ENCODE measurements around the gene ENPP7.

Gene ENPP7

DNA sequence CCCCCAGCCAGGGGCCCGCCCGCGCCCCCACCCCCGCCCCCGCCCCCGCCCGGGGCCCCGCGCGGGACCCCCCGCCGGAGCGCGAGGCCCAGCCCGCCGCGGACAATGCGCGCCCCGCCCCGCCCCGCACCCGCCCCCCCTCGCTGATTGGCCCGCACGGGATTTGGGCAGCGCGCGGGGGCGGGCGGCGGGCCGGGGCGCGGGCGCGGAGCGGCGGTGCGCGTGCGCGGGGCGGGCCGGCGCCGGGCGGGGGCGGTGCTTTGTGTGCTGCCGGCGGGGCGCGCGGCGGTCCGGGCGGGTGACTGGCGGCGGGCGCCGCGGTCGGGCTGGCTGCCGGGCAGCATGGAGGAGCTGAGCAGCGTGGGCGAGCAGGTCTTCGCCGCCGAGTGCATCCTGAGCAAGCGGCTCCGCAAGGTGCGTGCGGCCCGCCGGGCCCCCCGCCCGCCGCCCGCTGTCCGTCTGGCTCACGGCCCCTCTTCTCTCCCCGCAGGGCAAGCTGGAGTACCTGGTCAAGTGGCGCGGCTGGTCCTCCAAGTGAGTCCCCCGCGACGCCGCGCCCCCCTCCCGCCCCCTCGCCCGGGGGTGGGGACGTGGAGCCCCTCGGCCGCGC is 47.3 kb downstream of the ENPP7 start, which contains the start of gene CBX2:
TSS of gene CBX2 (plus strand) at position 255 of the 610 bp plus-strand sequence. CDS start at position 343, 88 bp downstream.
- DNase-seq = peak; percentile 80

GRCh38 chr17:79778504-79779083 is 47.9 kb downstream of the ENPP7 start:
- DNase-seq = no peak

GRCh38 chr17:79779084-79779529 is 48.4 kb downstream of the ENPP7 start:
- no peak for DNase-seq

DNA sequence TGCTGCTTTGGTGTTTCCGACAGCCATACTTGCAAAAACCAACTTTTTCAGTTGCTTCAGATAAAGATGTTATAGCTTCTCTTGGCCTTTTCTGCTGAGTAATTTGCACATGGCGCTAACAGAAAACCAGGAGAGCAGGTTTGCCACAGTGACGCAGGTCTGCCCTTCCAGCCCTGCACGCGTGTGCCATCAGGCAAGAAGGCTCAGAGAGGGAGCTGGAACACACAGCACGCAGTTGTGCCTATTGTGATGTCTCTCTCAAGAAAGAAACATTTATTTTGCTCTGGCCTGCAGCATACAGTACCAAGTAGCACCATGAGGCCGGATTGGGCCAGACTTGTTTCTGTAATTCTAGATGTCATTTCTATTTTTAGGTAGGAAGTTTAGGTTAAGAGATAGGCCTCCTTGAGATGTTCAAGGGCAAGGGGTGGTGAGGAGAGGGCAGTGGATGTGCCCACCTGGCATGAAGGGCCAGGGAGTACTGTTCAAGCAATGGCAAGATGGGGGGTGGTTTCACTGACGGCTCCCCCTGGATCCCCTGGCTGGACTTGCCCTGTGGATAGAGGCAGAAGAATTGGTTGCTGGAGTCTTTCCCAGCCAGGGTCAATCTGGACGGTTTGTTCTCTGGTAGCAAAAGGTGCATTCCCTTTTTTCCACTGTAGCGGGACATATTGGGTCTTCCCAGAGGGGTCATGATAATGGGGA is 49.1 kb downstream of the ENPP7 start:
- no peak for DNase-seq

DNA sequence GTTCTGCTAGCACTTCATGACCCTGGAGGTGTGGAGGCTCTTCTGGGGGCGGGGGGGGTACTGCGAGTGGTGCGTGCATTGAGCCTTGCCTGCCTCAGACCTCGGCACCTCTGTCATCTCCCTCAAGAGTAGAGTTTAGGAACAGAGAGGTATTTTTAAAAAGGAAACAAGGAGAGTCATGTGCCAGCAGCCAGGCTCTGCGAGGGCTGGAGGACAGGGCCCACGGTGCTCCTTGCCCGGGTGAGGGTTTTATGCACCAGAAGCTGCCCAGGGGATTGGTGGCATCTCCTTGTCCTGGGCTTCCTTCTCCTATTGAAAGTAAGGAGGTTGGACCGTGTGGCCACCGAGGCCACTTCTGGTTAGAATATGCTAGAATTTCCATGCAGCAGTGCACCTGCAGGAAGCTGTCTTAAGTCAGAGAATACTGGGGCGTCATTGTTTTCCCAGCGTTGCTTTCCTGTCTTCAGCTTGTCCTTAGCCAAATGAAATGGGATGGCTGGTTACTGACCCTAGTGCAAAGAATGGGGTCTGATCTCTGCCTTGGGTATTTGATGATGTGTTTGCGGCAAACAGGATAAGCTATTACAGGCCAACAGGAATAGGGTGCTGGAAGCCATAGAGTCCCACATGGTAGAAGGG is 50.4 kb downstream of the ENPP7 start:
- DNase-seq = no peak

DNA sequence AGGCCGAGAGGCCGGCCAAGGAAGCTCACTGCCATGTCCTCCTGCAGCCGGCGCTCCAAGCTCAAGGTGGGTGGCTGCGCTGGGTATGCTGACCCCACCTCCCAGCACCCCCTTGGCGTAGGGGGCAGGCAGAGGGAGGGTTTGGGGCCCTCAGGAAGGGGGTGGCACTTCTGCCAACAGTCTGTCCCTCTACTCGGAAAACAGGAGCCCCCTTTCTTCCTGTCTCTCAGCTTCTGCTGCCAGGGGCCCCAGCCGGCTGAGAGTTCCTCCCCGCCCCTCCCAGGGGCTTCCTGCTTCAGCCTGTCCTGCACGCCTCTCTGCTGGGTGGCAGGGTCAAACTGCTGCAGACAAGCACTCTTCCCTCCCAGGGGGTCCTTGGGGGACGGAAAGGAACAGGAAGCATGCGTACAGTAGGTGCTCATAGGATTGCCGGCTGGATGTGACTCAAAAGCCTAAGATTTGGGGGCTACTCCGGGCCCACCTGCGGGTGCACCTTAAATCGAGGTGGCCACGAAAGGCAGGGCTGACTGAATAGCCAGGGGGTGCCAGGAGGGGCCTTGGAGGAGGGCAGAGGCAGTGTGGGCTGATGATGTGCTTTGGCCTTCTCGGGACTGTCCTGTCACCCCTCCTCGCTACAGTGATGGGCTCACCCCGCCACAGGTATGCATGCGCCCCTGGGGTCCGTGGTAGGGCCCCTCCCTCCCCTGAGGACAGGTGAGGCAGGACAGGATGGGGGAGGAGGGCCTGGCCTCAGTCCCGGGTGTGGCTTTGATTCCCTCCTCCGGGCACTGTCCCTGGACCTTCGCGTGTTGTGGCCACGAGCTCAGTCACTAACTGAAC is 51.2 kb downstream of the ENPP7 start:
- DNase-seq = no peak

GRCh38 chr17:79783891-79784290 is 53.1 kb downstream of the ENPP7 start:
- DNase-seq = no peak

- DNase-seq = no peak
Measured at GRCh38 chr17:79784353-79785016, 53.7 kb downstream of the ENPP7 start.

- no peak for DNase-seq
Measured at GRCh38 chr17:79785017-79785899, 54.5 kb downstream of the ENPP7 start.

DNA sequence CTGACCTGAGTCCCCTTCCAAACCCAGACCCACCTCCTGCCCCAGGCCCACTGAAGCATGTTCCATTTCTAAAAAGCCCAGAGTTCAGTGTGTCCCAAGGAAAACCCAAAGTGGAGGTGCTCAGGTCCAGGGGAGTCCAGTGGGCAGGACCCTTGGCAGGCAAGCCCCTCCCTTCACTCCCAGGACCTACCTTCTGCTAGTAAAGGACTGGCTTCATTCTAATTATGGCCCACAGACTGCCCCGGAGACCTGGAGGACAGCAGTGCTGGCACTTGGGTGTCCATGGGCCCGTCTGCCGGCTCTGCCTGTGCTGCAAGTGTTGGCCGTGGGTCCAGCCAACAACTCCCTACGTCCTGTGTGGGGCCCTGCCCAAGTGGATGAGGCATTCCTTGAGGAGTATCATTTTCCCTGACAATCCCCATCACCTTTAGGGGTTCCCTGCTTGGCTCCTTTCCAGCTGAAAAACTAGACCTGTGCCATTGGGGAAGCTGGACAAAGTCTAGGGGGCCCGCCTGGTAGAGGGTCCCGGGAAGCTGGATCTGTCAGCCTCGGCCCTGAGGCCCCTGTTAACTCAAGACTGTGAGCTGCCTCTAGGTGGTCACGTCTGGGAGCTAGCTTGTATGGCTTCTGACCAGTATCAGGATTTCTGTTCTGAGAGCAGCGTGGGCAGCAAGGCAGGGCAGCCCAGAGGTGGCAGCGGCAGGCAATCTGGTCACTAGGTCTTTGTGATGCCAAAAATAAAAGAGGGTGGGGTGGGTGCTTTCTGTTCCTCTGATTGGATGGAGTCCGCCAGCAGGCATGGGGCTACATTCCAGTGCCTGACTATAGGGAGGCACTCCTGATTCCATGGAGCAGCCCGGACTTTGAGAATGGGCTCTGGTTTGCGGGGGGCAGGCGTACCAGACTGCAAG is 55.4 kb downstream of the ENPP7 start:
- DNase-seq = no peak

GRCh38 chr17:79786930-79787643 is 56.3 kb downstream of the ENPP7 start:
- DNase-seq = no peak

- no peak for DNase-seq
Measured at GRCh38 chr17:79788455-79788854, 57.7 kb downstream of the ENPP7 start.

GRCh38 chr17:79788989-79789942 is 58.5 kb downstream of the ENPP7 start:
- DNase-seq = no peak

DNA sequence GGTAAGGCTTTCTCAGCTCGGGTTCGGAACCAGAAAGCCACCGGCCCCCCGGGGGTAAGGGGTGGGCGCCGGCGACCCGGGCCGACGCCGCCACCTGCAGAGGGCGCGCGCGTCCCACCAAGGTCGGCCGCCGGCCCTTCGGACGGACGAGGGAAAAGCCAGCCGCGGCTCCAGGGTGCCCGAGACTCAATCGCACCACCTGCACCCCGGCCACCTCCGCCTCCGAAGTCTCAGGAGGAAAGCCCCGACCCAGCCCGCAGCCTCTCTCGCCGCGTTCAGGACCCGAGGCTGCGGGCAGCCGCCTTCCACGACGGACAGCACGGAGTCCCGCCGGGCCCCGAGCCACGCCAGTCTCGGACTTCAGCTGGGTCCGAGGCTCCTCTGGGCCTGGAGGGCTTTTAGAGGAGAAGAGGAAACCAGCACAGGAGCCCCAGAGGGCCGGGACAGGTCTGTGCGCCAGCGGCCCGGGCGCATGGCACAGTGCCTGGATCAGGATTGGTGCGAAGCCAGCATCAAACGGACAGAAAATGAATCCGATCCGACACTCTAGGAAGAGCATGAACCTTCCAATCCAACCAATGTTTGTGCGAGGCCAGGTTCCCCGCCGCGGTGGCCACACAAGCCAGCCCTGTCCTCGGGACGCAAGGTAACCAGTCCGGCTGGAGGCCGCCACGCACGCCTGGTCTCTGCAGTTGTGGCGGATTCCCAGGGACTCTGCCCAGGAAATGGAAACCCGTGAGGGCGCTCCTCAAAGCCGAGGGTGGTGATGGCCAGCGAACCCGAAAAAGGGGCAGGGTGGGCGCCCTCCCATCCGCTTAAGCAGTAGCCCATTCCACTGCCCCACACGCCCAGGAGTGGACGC is 59.4 kb downstream of the ENPP7 start:
- no peak for DNase-seq

GRCh38 chr17:79790805-79791734 is 60.3 kb downstream of the ENPP7 start:
- DNase-seq = no peak

DNA sequence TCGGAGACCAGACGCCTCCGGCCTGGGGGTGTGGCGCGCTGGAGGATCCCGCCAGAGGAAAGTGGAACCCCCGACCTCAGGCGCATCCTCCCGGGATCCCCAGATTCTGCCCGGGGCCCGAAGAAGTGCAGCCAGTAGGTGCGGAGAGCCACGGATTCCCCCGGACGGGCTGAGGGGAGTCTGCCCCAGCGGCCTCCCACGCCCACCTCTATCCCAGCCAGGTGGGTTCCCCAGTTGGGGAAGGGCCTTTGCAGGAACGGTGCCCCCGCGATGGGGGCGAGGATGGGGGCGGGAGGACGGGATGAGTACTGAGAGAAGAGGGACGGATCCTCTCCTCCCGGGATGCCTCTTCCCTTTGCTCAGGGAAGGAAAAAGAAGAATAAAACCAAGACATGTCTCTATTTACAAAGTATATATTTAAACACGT is 61.0 kb downstream of the ENPP7 start:
- no peak for DNase-seq
